Measurements from ENCODE around the gene EVI5L. TPM values are rescaled to one million over a fixed set of nuclear protein-coding genes. Genes with fewer than 3 reads are reported as not detected.

Gene EVI5L
- polyA plus RNA-seq, 3 donors: 17.1 to 18.4 (median 18.2) TPM

- no peak for DNase-seq
Measured at GRCh38 chr19:7911508-7912143, 81.6 kb downstream of the EVI5L start.

GRCh38 chr19:7912144-7912696 is 82.2 kb downstream of the EVI5L start:
- DNase-seq: no peak

- DNase-seq: no peak
Measured at GRCh38 chr19:7912697-7913564, 82.9 kb downstream of the EVI5L start.

GRCh38 chr19:7913652-7914051 is 83.6 kb downstream of the EVI5L start:
- DNase-seq: no peak

- DNase-seq: no peak
Measured at GRCh38 chr19:7914099-7914498, 84.1 kb downstream of the EVI5L start.

Other genes with a start within 250 kb of the EVI5L start
- gene CAMSAP3, start 234.4 kb upstream of the EVI5L start, polyA plus RNA-seq (ENCODE audit: insufficient read length in 3 of 3): 10 to 100 TPM; 25.0 to 28.6 (median 26.2) TPM
- 10 to 100 TPM; 37.5 to 47.5 (median 44.2) TPM for gene XAB2, start 200.7 kb upstream of the EVI5L start, polyA plus RNA-seq (ENCODE audit: insufficient read length in 3 of 3)
- 100 to 1,000 TPM; 105 to 133 (median 113) TPM for gene PET100, start 200.4 kb upstream of the EVI5L start, polyA plus RNA-seq (ENCODE audit: insufficient read length in 3 of 3)
- 1 to 10 TPM in 2 of 3 donors, under 1 TPM in 1; 0.91 to 2.1 (median 1.0) TPM for gene PCP2, start 196.5 kb upstream of the EVI5L start, polyA plus RNA-seq (ENCODE audit: insufficient read length in 3 of 3)
- 10 to 100 TPM; 61.8 to 89.2 (median 81.4) TPM for gene STXBP2, start 193.1 kb upstream of the EVI5L start, polyA plus RNA-seq (ENCODE audit: insufficient read length in 3 of 3)
- 1 to 10 TPM; 1.3 to 2.2 (median 1.4) TPM for gene RETN, start 161.2 kb upstream of the EVI5L start, polyA plus RNA-seq (ENCODE audit: insufficient read length in 3 of 3)
- gene MCEMP1, start 153.1 kb upstream of the EVI5L start, polyA plus RNA-seq (ENCODE audit: insufficient read length in 3 of 3): under 1 TPM; 0.21 to 0.53 (median 0.21) TPM
- 10 to 100 TPM; 60.2 to 81.9 (median 65.1) TPM for gene TRAPPC5, start 149.4 kb upstream of the EVI5L start, polyA plus RNA-seq (ENCODE audit: insufficient read length in 3 of 3)
- gene FCER2, start 128.1 kb upstream of the EVI5L start, polyA plus RNA-seq (ENCODE audit: insufficient read length in 3 of 3): under 1 TPM in 2 of 3 donors, not detected in 1; 0.12 to 0.17 TPM
- not detected for gene CLEC4G, start 98.1 kb upstream of the EVI5L start, polyA plus RNA-seq (ENCODE audit: insufficient read length in 3 of 3)
- gene CD209, start 82.7 kb upstream of the EVI5L start, polyA plus RNA-seq (ENCODE audit: insufficient read length in 3 of 3): 1 to 10 TPM in 2 of 3 donors, under 1 TPM in 1; 1.00 to 1.9 (median 1.5) TPM
- gene CLEC4M, start 67.0 kb upstream of the EVI5L start, polyA plus RNA-seq (ENCODE audit: insufficient read length in 3 of 3): 1 to 10 TPM; 2.4 to 3.9 (median 3.9) TPM
- gene PRR36, start 44.2 kb downstream of the EVI5L start, polyA plus RNA-seq (ENCODE audit: insufficient read length in 3 of 3): 10 to 100 TPM in 1 of 3 donors, 1 to 10 TPM in 2; 9.0 to 10.1 (median 9.6) TPM
- 1 to 10 TPM; 2.8 to 4.1 (median 3.9) TPM for gene LRRC8E, start 58.3 kb downstream of the EVI5L start, polyA plus RNA-seq (ENCODE audit: insufficient read length in 3 of 3)
- 10 to 100 TPM; 31.3 to 40.5 (median 36.4) TPM for gene MAP2K7, start 73.7 kb downstream of the EVI5L start, polyA plus RNA-seq (ENCODE audit: insufficient read length in 3 of 3)
- 1 to 10 TPM in 1 of 3 donors, under 1 TPM in 2; 0.70 to 1.3 (median 0.97) TPM for gene TGFBR3L, start 84.6 kb downstream of the EVI5L start, polyA plus RNA-seq (ENCODE audit: insufficient read length in 3 of 3)
- 10 to 100 TPM; 15.7 to 24.0 (median 23.0) TPM for gene SNAPC2, start 90.1 kb downstream of the EVI5L start, polyA plus RNA-seq (ENCODE audit: insufficient read length in 3 of 3)
- gene CTXN1, start 95.9 kb downstream of the EVI5L start, polyA plus RNA-seq (ENCODE audit: insufficient read length in 3 of 3): 10 to 100 TPM; 26.8 to 41.4 (median 35.9) TPM
- 10 to 100 TPM; 53.5 to 57.0 (median 55.5) TPM for gene TIMM44, start 113.4 kb downstream of the EVI5L start, polyA plus RNA-seq (ENCODE audit: insufficient read length in 3 of 3)
- 10 to 100 TPM; 78.6 to 89.2 (median 85.4) TPM for gene ELAVL1, start 175.4 kb downstream of the EVI5L start, polyA plus RNA-seq (ENCODE audit: insufficient read length in 3 of 3)
- under 1 TPM in 2 of 3 donors, not detected in 1; 0.33 to 0.44 TPM for gene CCL25, start 222.5 kb downstream of the EVI5L start, polyA plus RNA-seq (ENCODE audit: insufficient read length in 3 of 3)

Data from renal pelvis (tissue), 4 donors.